Measurements from ENCODE around the gene AP3S2. TPM values are rescaled to one million over a fixed set of nuclear protein-coding genes. Genes with fewer than 3 reads are reported as not detected.

The AP3S2 gene
- total RNA-seq, 1 experiment from 2014 or later: 23.3 TPM

GRCh38 chr15:89908226-89908625, 14.4 kb upstream of the AP3S2 start:
- ATAC-seq: no peak
- H3K9me2 ChIP-seq (ENCODE audit: insufficient read depth): no peaks in the 10 kb centered on the region
- H3K4me3 ChIP-seq (replicated peaks in 1 of 2; ENCODE audit: low read depth in 1 of 2, low read length in 2 of 2): no peak overlapping the region
- no peaks in the 10 kb centered on the region for H3K27me3 ChIP-seq (ENCODE audit: insufficient read depth, low read length)
- H2AFZ ChIP-seq (ENCODE audit: low read depth, low read length, poor library complexity, severe bottlenecking): no peak overlapping the region
- H3K4me2 ChIP-seq (ENCODE audit: low read length): no peak overlapping the region
- TF ChIP-seq ELF1 (IDR thresholded peaks at IDR 0.05; ENCODE audit: borderline replicate concordance, low read depth) (no peak), EGR1 (IDR thresholded peaks at IDR 0.05; ENCODE audit: low read depth) (no peak), SIN3A (IDR thresholded peaks at IDR 0.05; ENCODE audit: low read depth) (no peak), POLR2AphosphoS5 (IDR thresholded peaks at IDR 0.05; ENCODE audit: low read depth, low read length) (no peak), ZFX (IDR thresholded peaks at IDR 0.05) (no peak), EZH2phosphoT487 (IDR thresholded peaks at IDR 0.05; ENCODE audit: borderline replicate concordance) (no peak), SRF (IDR thresholded peaks at IDR 0.05; ENCODE audit: low read depth) (no peak), RAD21 (IDR thresholded peaks at IDR 0.05; ENCODE audit: low read depth) (no peak), EZH2 (IDR thresholded peaks at IDR 0.05) (no peak), SP1 (IDR thresholded peaks at IDR 0.05; ENCODE audit: low read depth) (no peak), FOSL1 (IDR thresholded peaks at IDR 0.05; ENCODE audit: low read depth) (no peak), REST (IDR thresholded peaks at IDR 0.05; ENCODE audit: low read depth) (no peak), CBX3 (IDR thresholded peaks at IDR 0.05; ENCODE audit: low read depth) (no peak), TCF7L2 (IDR thresholded peaks at IDR 0.05; ENCODE audit: borderline replicate concordance, extremely low read depth, insufficient read depth, insufficient read length) (no peak), YY1 (IDR thresholded peaks at IDR 0.05; ENCODE audit: extremely low read depth, insufficient replicate concordance, low read depth, low read length) (no peak), MAX (IDR thresholded peaks at IDR 0.05) (no peak), JUND (IDR thresholded peaks at IDR 0.05) (no peak), POLR2A (IDR thresholded peaks at IDR 0.05; ENCODE audit: borderline replicate concordance, extremely low read depth, insufficient read depth, insufficient read length) (no peak)
- TF ChIP-seq, protein P1, sequence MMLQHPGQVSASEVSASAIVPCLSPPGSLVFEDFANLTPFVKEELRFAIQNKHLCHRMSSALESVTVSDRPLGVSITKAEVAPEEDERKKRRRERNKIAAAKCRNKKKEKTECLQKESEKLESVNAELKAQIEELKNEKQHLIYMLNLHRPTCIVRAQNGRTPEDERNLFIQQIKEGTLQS (IDR thresholded peaks at IDR 0.05): no peak
- TF ChIP-seq, protein P2, sequence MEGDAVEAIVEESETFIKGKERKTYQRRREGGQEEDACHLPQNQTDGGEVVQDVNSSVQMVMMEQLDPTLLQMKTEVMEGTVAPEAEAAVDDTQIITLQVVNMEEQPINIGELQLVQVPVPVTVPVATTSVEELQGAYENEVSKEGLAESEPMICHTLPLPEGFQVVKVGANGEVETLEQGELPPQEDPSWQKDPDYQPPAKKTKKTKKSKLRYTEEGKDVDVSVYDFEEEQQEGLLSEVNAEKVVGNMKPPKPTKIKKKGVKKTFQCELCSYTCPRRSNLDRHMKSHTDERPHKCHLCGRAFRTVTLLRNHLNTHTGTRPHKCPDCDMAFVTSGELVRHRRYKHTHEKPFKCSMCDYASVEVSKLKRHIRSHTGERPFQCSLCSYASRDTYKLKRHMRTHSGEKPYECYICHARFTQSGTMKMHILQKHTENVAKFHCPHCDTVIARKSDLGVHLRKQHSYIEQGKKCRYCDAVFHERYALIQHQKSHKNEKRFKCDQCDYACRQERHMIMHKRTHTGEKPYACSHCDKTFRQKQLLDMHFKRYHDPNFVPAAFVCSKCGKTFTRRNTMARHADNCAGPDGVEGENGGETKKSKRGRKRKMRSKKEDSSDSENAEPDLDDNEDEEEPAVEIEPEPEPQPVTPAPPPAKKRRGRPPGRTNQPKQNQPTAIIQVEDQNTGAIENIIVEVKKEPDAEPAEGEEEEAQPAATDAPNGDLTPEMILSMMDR (IDR thresholded peaks at IDR 0.05 in 2 of 3, conservative IDR thresholded peaks at IDR 0.05 in 1 of 3; ENCODE audit: borderline replicate concordance in 1 of 3, insufficient read depth in 1 of 3, low read depth in 2 of 3, low read length in 2 of 3): no peak
- RAD21 ChIA-PET (ENCODE audit: low non-redundant PET in 1 of 2, low total read pairs in 2 of 2, uncharacterized antibody in 2 of 2, unreplicated experiment in 2 of 2): no interaction called here
- H3K4me1 ChIP-seq (ENCODE audit: control insufficient read depth in 1 of 2, insufficient read depth in 2 of 2, low read length in 2 of 2): peaks cover 4 to 14% of the 10 kb centered on the region in 2 experiments; a peak in 3 of 4 replicates
- POLR2A ChIA-PET: no interaction called here
- CTCF ChIA-PET: no interaction called here
- H3K36me3 ChIP-seq (ENCODE audit: control insufficient read depth in 1 of 2, insufficient read depth in 2 of 2, low read length in 2 of 2): no peaks in the 10 kb centered on the region
- DNase-seq (ENCODE audit: low read depth, low spot score): no peak
- intact Hi-C loops (cut with micrococcal nuclease): no loop called here
- BruUV-seq (replicated peaks): no TSS peak
- no peaks in the 10 kb centered on the region for H4K20me1 ChIP-seq (ENCODE audit: insufficient read depth)
- no peak overlapping the region for H3K27ac ChIP-seq (ENCODE audit: low read depth, low read length)
- no peaks in the 10 kb centered on the region for H3K9me3 ChIP-seq (ENCODE audit: control insufficient read depth in 1 of 2, insufficient read depth in 1 of 2, low read depth in 1 of 2, low read length in 2 of 2)
- no peak overlapping the region for H3K9ac ChIP-seq (ENCODE audit: low read length)
- no peaks in the 10 kb centered on the region for H3K79me2 ChIP-seq (ENCODE audit: insufficient read depth, low read length)
